ENCODE data around the gene DSTN. TPM values are rescaled to one million over a fixed set of nuclear protein-coding genes. Genes with fewer than 3 reads are reported as not detected.

Gene DSTN
- total and polyA plus RNA-seq, 2 donors (not counting 3 experiments of a cell fraction or from before 2014, with no cell fraction given), result 66.1 to 300 TPM

- TF ChIP-seq FOS (IDR thresholded peaks at IDR 0.05; ENCODE audit: borderline replicate concordance, insufficient read depth, low read length) (no peak), GATA2 (IDR thresholded peaks at IDR 0.05; ENCODE audit: insufficient read depth, insufficient read length, low read depth, low read length) (no peak), CTCF (IDR thresholded peaks at IDR 0.05; ENCODE audit: extremely low read depth in 1 of 2, insufficient read depth in 1 of 2, low read depth in 1 of 2, low read length in 2 of 2) (no peak), JUN (IDR thresholded peaks at IDR 0.05; ENCODE audit: borderline replicate concordance, insufficient read depth, insufficient read length, low read depth) (no peak), MAX (IDR thresholded peaks at IDR 0.05; ENCODE audit: insufficient read depth, insufficient read length) (no peak), POLR2A (IDR thresholded peaks at IDR 0.05; ENCODE audit: low read depth, low read length) (no peak), MYC (IDR thresholded peaks at IDR 0.05; ENCODE audit: low read depth, low read length) (no peak)
- H4K20me1 ChIP-seq (replicated peaks; ENCODE audit: control insufficient read depth, extremely low read depth, insufficient read depth, low read length), result no peaks in the 10 kb centered on the region
- POLR2A ChIA-PET, result no interaction called here
Observed at GRCh38 chr20:17655865-17656479, 86.1 kb downstream of the DSTN start.

More at GRCh38 chr20:17655865-17656479, 86.1 kb downstream of the DSTN start:
- BruUV-seq (replicated peaks), result no TSS peak
- H3K4me3 ChIP-seq (replicated peaks in 1 of 3; ENCODE audit: insufficient read depth in 1 of 3, low read depth in 1 of 3, low read length in 3 of 3), result no peak overlapping the region
- intact Hi-C loops (cut with micrococcal nuclease) (loop anchor here (1.0 kb wide), 5 partner anchors 9 to 340 kb away; partner anchors contain the start of gene RRBP1), dilution Hi-C loops (cut with MboI; ENCODE audit: extremely low pct_ligation_motif_present, low sequenced_read_pairs) (no loop called here)
- DNase-seq (ENCODE audit: low read depth, low spot score) (no peak), FAIRE-seq (peak; percentile 21)
- no peaks in the 10 kb centered on the region for H3K9me1 ChIP-seq (replicated peaks; ENCODE audit: control insufficient read depth, extremely low read depth, insufficient read depth, low read length)
- no peak overlapping the region for H3K27ac ChIP-seq (ENCODE audit: insufficient read depth, low read depth, low read length)
- H3K9ac ChIP-seq (replicated peaks; ENCODE audit: extremely low read depth, insufficient read depth, low read length), result no peak overlapping the region
- CTCF ChIA-PET, result interaction anchor here (1.1 to 3.8 kb wide), 7 partner anchors 9 to 308 kb away, joined by 3 to 51 read pairs (median 6); partner anchors contain the start of gene RRBP1
- H3K9me3 ChIP-seq (replicated peaks; ENCODE audit: control insufficient read depth, insufficient read depth, low read length), result no peaks in the 10 kb centered on the region
- H3K27me3 ChIP-seq (ENCODE audit: control insufficient read depth in 2 of 2, insufficient read depth in 2 of 2, low read length in 2 of 2), result no peaks in the 10 kb centered on the region
- H3K4me2 ChIP-seq (ENCODE audit: insufficient read depth, low read length), result no peak overlapping the region
- H3K79me2 ChIP-seq (ENCODE audit: control insufficient read depth, insufficient read depth, low read length), result peaks cover 48% of the 10 kb centered on the region
- H3K4me1 ChIP-seq (ENCODE audit: control insufficient read depth, extremely low read depth, insufficient read depth, low read length), result peaks cover 5% of the 10 kb centered on the region
- H2AFZ ChIP-seq (ENCODE audit: low read depth, low read length), result no peak overlapping the region
- H3K36me3 ChIP-seq (ENCODE audit: control insufficient read depth in 2 of 2, extremely low read depth in 1 of 2, insufficient read depth in 2 of 2, low read length in 2 of 2), result peaks cover 20 to 27% of the 10 kb centered on the region in 2 experiments

Measured in endothelial cell of umbilical vein (primary cell).